Epithelial cell of esophagus (primary cell): ENCODE results near the gene MIAT.

ENCODE experiments used
- DNase-seq: peaks from one replicate; pipeline ENCODE4 v3.0.0; 2010; ENCODE audit warnings: low read depth
- H3K4me3 ChIP-seq: 2 replicates; pipeline ENCODE4 v1.5.1; 2011; ENCODE audit warnings: mild to moderate bottlenecking, low read length, control low read depth
- TF ChIP-seq, protein P1 (sequence below): IDR thresholded peaks from 2 replicates; pipeline ENCODE4 v1.5.1; 2011; ENCODE audit warnings: low read depth, mild to moderate bottlenecking, low read length, control low read depth, inconsistent platforms; ENCODE audit not compliant: insufficient read depth; ENCODE audit errors: missing control alignments

MIAT gene

DNA sequence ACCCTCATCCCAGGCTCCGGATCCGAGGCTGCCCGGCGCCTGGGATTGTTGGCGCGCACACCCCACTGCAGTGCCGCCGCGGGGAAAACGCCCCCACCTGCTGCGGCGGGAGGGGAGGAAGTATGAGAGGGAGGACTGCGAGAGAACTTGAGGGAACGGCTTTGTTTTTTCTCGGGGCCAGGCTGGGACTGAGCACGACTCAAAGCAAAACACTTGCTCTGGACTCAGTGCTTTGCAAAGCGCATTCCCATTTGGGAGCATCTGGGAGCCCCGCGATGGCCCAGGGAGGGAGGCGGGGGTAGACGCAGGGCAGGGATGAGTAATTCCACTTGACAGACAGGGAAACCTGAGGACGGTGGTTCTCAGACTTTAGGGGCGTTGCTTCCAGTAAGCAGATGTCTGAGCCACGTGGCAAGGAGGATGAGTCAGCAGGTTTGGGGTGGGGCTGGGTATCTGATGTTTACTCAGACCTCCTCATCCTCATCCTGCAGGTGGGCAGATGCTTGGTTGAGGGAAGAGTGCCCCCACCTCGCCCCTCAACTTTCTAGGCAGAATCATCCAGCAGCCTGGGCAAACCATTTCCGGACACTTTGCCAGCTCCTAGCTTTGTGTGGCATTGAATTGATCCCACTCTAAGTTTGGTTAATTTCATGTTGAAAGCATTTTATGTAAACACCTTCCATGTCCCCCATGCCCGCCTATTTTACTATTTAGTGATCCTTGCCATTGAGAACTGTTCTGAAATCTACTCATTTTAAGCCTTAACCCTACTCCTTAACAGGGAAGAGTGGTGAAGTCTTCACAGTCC lies 1.5 kb downstream of the MIAT start:
- peak; percentile 97 for DNase-seq
- no peak overlapping the region for H3K4me3 ChIP-seq
- TF ChIP-seq, protein P1, sequence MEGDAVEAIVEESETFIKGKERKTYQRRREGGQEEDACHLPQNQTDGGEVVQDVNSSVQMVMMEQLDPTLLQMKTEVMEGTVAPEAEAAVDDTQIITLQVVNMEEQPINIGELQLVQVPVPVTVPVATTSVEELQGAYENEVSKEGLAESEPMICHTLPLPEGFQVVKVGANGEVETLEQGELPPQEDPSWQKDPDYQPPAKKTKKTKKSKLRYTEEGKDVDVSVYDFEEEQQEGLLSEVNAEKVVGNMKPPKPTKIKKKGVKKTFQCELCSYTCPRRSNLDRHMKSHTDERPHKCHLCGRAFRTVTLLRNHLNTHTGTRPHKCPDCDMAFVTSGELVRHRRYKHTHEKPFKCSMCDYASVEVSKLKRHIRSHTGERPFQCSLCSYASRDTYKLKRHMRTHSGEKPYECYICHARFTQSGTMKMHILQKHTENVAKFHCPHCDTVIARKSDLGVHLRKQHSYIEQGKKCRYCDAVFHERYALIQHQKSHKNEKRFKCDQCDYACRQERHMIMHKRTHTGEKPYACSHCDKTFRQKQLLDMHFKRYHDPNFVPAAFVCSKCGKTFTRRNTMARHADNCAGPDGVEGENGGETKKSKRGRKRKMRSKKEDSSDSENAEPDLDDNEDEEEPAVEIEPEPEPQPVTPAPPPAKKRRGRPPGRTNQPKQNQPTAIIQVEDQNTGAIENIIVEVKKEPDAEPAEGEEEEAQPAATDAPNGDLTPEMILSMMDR = no peak

DNA sequence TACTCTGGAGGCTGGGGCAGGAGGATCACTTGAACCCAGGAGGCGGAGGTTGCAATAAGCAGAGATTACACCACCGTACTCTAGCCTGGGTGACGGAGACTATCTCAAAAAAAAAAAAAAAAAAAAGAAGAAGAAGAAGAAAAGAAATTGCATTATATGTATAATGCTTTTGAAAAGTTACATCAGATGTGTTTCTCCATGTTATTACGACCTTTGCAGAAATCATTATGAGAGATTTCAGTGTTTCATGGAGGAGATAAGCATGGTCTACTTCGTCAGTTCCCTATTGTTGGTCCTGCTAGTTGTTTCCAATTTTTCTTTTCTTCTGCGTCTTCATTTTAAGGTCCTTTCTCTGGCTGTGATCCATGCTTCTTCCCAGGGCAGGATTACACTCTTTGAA lies 3.0 kb downstream of the MIAT start:
- TF ChIP-seq, protein P1 = no peak
- no peak for DNase-seq
- no peak overlapping the region for H3K4me3 ChIP-seq

DNA sequence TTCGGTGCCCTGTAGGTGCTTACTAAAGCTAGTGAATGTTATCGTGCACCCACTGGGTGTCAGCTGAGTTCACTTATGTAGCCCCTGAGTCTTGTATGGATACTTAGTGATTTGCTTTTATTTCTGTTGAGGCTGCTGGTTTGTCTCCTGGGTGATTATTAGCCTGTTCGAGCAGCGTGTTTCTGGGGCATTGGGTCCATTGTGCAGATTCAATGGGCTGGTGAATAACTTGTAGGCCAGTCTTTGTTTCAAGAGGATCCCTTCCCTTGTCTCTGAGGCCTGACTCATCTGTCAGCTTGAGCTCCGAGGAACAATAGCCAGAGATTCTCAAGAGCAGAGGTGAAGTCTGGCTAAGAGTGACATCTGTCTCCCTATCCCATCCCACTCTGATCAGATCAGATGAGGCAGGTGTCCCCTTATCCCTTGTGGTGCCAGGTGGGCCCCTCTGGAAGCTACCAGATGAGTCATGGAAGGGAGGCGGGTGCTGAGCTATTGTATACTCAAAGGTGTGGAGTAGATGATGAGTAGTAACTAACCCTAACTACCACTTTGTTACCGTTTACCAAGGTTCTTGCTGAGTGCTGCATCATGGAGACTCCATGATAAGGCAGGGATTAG lies 3.7 kb downstream of the MIAT start:
- no peak overlapping the region for H3K4me3 ChIP-seq
- peak; percentile 65 for DNase-seq
- TF ChIP-seq, protein P1 = no peak

DNA sequence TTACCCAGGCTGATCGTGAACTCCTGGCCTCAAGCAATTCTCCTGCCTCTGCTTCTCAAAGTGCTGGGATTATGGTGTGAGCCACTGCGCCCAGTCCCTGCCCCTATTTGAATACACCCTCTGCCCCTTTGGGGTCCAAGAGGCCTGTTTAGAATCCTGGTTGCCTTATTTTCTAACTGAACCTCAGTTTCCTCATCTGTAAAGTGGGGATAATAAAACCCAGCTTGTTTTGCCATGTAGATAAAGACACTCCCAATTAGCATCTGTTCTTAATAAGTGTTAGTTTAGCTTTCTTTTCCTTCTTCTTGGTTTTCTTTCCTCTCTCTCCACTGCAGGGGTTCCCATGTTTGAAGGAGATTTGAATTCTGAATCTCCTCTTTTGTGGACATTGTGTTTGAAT lies 4.8 kb downstream of the MIAT start:
- TF ChIP-seq, protein P1 = no peak
- no peak for DNase-seq
- H3K4me3 ChIP-seq = no peak overlapping the region

DNA sequence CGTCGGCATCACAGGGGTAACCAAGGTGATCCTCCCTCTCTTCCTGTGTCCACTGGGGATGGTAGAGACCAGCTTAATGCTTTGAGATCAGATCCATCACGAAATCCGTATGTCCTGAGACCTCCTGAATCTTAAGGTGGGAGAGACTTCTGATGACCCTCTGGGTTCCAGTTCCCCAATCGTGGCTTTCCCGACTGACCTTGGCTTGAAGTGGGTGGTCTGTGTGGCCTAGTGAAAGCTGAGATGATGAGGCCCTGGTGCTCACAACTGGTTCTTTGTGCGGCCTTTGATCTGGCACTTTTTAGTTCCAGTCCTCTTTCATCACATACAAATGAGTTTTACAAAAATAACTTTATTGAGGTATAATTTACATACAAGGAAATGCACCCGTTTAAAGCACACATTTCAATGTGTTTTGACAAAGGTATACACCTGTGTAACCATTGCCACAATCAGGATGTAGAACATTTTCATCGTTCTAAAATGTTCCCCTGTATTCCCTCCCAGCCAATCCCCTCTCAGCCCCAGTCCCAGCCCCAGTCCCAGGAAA lies 6.1 kb downstream of the MIAT start:
- TF ChIP-seq, protein P1 = no peak
- no peak overlapping the region for H3K4me3 ChIP-seq

DNA sequence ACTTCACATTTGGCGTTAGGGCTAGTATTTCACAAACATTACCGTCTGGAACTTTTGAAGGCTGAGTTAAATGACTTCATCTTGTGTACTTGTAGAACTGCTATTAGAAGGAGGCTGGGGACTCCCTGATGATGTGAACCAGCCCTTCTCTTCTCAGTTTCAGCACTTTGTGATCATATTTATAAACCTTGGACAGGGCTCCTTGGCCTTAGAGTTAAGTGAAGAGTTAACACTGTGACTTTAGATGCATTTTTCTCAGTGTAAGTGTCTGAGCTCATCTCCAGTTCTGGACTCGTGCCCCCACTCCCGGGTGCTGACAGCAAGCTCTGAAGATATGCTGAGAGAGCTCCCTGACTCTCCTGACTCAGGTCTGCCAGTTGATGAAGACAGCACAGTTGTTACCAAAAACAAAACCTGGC lies 8.4 kb downstream of the MIAT start:
- H3K4me3 ChIP-seq = no peak overlapping the region
- TF ChIP-seq, protein P1 = no peak
- no peak for DNase-seq

More for the DNA sequence above, 6.1 kb downstream of the MIAT start:
- DNase-seq = no peak
